ENCODE results near the gene ZNRF3.

ZNRF3 gene

GRCh38 chr22:29016067-29016938, 132.9 kb downstream of the ZNRF3 start:
- H3K27ac ChIP-seq (ENCODE audit: low read depth, low read length) = no peak overlapping the region
- H3K36me3 ChIP-seq (ENCODE audit: insufficient read depth, low read length) = no peaks in the 10 kb centered on the region
- no peak overlapping the region for H3K9ac ChIP-seq (ENCODE audit: low read depth, low read length)
- H3K4me3 ChIP-seq (ENCODE audit: low read length) = no peak overlapping the region
- 99% methylated on average over 3 of the region's 3 CpGs for WGBS
- H3K4me1 ChIP-seq (ENCODE audit: insufficient read depth, low read length) = peaks cover 41% of the 10 kb centered on the region
- H3K9me3 ChIP-seq (ENCODE audit: insufficient read depth, low read depth, low read length) = no peaks in the 10 kb centered on the region
- H3K27me3 ChIP-seq (ENCODE audit: insufficient read depth, low read length) = no peaks in the 10 kb centered on the region

DNA sequence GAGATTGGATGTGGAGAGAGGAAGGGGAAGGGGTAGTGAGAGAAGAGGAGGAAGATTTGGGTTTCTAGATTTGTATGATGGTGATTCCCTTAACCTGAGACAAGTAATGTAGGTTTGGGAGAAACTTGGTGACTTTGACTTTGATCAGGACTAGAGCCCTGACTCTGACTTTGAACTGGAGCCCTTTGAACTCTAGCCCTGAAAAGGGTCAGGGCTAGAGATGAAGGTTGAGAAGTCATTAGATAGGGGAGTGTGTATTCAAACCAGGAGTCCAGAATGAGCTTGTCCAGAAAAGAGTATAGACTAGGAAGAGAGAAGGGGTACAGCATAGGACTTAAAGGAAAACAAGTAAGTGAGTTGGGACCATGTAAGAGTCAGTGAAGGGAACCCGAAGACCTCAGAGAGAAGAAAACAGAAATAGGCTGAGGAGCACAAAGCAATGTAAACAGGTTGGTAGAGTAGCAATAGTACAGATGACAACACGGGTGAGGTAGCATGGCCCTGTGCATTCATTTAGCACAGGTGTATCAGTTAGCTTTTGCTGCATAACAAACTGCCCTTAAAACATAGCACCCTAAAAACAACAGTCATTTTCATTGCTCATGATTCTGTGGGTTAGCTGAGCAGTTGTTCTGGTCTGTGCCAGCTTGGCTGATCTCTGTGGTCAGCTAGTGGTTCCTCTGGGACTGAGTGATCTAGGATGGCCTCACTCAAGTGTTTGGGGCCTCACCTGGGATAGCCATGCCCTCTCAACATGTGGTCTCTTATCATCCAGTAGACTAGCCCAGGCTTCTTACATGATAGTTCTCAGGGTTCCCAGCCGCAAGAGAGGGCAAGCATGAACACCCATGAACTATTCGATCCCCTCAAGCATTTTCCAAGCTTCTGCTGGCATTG, 135.2 kb downstream of the ZNRF3 start:
- no peaks in the 10 kb centered on the region for H3K36me3 ChIP-seq (ENCODE audit: insufficient read depth, low read length)
- peaks cover 33% of the 10 kb centered on the region for H3K4me1 ChIP-seq (ENCODE audit: insufficient read depth, low read length)
- 94% methylated on average over 4 of the region's 4 CpGs for WGBS
- no peak overlapping the region for H3K27ac ChIP-seq (ENCODE audit: low read depth, low read length)
- no peaks in the 10 kb centered on the region for H3K27me3 ChIP-seq (ENCODE audit: insufficient read depth, low read length)
- H3K4me3 ChIP-seq (ENCODE audit: low read length) = no peak overlapping the region
- H3K9ac ChIP-seq (ENCODE audit: low read depth, low read length) = no peak overlapping the region
- H3K9me3 ChIP-seq (ENCODE audit: insufficient read depth, low read depth, low read length) = no peaks in the 10 kb centered on the region

- Histone ChIP-seq H3K27me3 (ENCODE audit: insufficient read depth, low read length) (no peaks in the 10 kb centered on the region), H3K9ac (ENCODE audit: low read depth, low read length) (no peak overlapping the region), H3K4me1 (ENCODE audit: insufficient read depth, low read length) (peaks cover 21% of the 10 kb centered on the region), H3K4me3 (ENCODE audit: low read length) (no peak overlapping the region), H3K27ac (ENCODE audit: low read depth, low read length) (no peak overlapping the region), H3K36me3 (ENCODE audit: insufficient read depth, low read length) (no peaks in the 10 kb centered on the region), H3K9me3 (ENCODE audit: insufficient read depth, low read depth, low read length) (no peaks in the 10 kb centered on the region)
- 90% methylated on average over 6 of the region's 6 CpGs for WGBS
Observed at GRCh38 chr22:29022101-29022817, 138.9 kb downstream of the ZNRF3 start.

GRCh38 chr22:29023172-29023796, 139.9 kb downstream of the ZNRF3 start:
- Histone ChIP-seq H3K9ac (ENCODE audit: low read depth, low read length) (no peak overlapping the region), H3K27ac (ENCODE audit: low read depth, low read length) (no peak overlapping the region), H3K9me3 (ENCODE audit: insufficient read depth, low read depth, low read length) (no peaks in the 10 kb centered on the region), H3K27me3 (ENCODE audit: insufficient read depth, low read length) (no peaks in the 10 kb centered on the region), H3K4me1 (ENCODE audit: insufficient read depth, low read length) (peaks cover 21% of the 10 kb centered on the region), H3K4me3 (ENCODE audit: low read length) (no peak overlapping the region), H3K36me3 (ENCODE audit: insufficient read depth, low read length) (no peaks in the 10 kb centered on the region)
- 78% methylated on average over 3 of the region's 3 CpGs for WGBS

GRCh38 chr22:29026579-29026978, 143.2 kb downstream of the ZNRF3 start:
- 97% methylated on average over 3 of the region's 3 CpGs for WGBS
- no peak overlapping the region for H3K27ac ChIP-seq (ENCODE audit: low read depth, low read length)
- H3K9me3 ChIP-seq (ENCODE audit: insufficient read depth, low read depth, low read length) = no peaks in the 10 kb centered on the region
- H3K27me3 ChIP-seq (ENCODE audit: insufficient read depth, low read length) = no peaks in the 10 kb centered on the region
- no peaks in the 10 kb centered on the region for H3K36me3 ChIP-seq (ENCODE audit: insufficient read depth, low read length)
- H3K4me3 ChIP-seq (ENCODE audit: low read length) = no peak overlapping the region
- H3K4me1 ChIP-seq (ENCODE audit: insufficient read depth, low read length) = peaks cover 45% of the 10 kb centered on the region
- H3K9ac ChIP-seq (ENCODE audit: low read depth, low read length) = no peak overlapping the region

DNA sequence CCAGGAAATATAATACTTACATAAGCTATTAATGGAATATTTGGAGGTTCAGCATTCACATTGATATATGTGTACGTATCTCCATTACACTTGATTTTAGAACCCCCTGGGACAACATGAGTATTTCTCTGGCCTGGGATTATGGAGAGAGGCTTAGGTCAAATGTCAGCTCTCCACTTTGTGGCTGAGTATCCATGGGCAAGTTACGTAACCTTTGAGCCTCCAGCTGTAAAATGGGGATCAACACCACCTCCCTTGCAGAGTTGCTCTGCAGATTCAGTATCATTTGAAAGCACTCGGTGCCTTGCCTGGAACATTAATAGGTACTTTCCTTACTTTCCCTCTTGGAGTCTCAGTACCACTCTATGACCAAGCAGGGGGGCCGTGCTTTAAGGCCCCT, 145.1 kb downstream of the ZNRF3 start:
- H3K27me3 ChIP-seq (ENCODE audit: insufficient read depth, low read length) = no peaks in the 10 kb centered on the region
- WGBS = 94% methylated on average over 4 of the region's 4 CpGs

DNA sequence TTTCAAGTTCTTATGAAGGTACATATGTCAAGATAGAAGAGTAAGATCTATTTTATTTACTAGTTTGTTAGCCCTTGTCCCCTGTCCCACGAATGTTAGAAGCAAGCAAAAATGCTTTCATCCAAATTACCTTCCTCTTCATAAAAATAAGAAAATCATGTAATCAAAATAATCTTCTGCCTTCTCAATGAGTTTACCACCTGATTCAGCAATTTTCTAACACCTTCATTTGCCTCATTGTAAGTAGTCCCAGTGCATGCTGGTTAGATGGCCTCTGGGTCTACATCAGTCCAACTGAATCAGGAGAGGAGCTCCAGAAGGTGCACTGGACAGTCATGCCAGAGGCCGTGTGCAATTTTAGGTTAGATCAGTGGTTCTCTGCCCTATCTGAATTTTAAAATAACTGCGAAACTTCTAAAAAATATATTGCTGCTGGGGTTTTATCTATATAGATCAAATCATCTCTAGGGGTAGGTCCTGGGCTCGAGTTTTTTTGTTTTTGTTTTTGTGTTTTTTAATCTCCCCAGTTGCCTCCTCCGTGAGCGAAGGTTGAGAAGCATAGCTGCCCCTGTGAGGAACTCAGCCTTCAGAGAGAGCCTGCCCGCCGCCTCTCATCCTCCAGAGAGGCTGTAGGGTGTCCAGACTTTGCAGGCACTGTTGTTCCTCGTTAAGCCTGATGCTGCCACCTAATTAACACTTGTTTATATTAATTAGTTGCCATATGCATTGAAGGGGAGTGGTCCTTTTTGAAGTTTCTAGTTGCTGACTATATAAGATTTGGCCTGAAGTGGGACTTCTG, 146.0 kb downstream of the ZNRF3 start:
- Histone ChIP-seq H3K27me3 (ENCODE audit: insufficient read depth, low read length) (no peaks in the 10 kb centered on the region), H3K36me3 (ENCODE audit: insufficient read depth, low read length) (no peaks in the 10 kb centered on the region), H3K9ac (ENCODE audit: low read depth, low read length) (no peak overlapping the region), H3K4me3 (ENCODE audit: low read length) (peak overlapping the region; percentile 63), H3K27ac (ENCODE audit: low read depth, low read length) (peak overlapping the region; percentile 92; the same call in 1 of the 2 replicates), H3K4me1 (ENCODE audit: insufficient read depth, low read length) (peaks cover 36% of the 10 kb centered on the region), H3K9me3 (ENCODE audit: insufficient read depth, low read depth, low read length) (no peaks in the 10 kb centered on the region)
- 74% methylated on average over 8 of the region's 9 CpGs for WGBS

More for the DNA sequence above, 145.1 kb downstream of the ZNRF3 start:
- peaks cover 43% of the 10 kb centered on the region for H3K4me1 ChIP-seq (ENCODE audit: insufficient read depth, low read length)
- H3K27ac ChIP-seq (ENCODE audit: low read depth, low read length) = no peak overlapping the region
- no peak overlapping the region for H3K4me3 ChIP-seq (ENCODE audit: low read length)
- no peaks in the 10 kb centered on the region for H3K9me3 ChIP-seq (ENCODE audit: insufficient read depth, low read depth, low read length)
- no peaks in the 10 kb centered on the region for H3K36me3 ChIP-seq (ENCODE audit: insufficient read depth, low read length)
- H3K9ac ChIP-seq (ENCODE audit: low read depth, low read length) = no peak overlapping the region

- peak overlapping the region; percentile 56; the same call in 1 of the 2 replicates for H3K9ac ChIP-seq (ENCODE audit: low read depth, low read length)
- no peaks in the 10 kb centered on the region for H3K9me3 ChIP-seq (ENCODE audit: insufficient read depth, low read depth, low read length)
- no peaks in the 10 kb centered on the region for H3K36me3 ChIP-seq (ENCODE audit: insufficient read depth, low read length)
- peak overlapping the region; percentile 92 for H3K27ac ChIP-seq (ENCODE audit: low read depth, low read length)
- H3K4me1 ChIP-seq (ENCODE audit: insufficient read depth, low read length) = peaks cover 36% of the 10 kb centered on the region
- no peaks in the 10 kb centered on the region for H3K27me3 ChIP-seq (ENCODE audit: insufficient read depth, low read length)
- WGBS = 6% methylated on average over 19 of the region's 20 CpGs
- peak overlapping the region; percentile 63 for H3K4me3 ChIP-seq (ENCODE audit: low read length)
Observed at GRCh38 chr22:29030016-29030617, 146.7 kb downstream of the ZNRF3 start.

- Histone ChIP-seq H3K4me1 (ENCODE audit: insufficient read depth, low read length) (peaks cover 36% of the 10 kb centered on the region), H3K27ac (ENCODE audit: low read depth, low read length) (peak overlapping the region; percentile 92), H3K4me3 (ENCODE audit: low read length) (peak overlapping the region; percentile 63), H3K9me3 (ENCODE audit: insufficient read depth, low read depth, low read length) (no peaks in the 10 kb centered on the region), H3K9ac (ENCODE audit: low read depth, low read length) (peak overlapping the region; percentile 56; the same call in 1 of the 2 replicates), H3K27me3 (ENCODE audit: insufficient read depth, low read length) (no peaks in the 10 kb centered on the region), H3K36me3 (ENCODE audit: insufficient read depth, low read length) (no peaks in the 10 kb centered on the region)
- under 1% methylated on average over 31 of the region's 32 CpGs for WGBS
Observed at GRCh38 chr22:29030618-29031226, 147.3 kb downstream of the ZNRF3 start.
